GM12865 (cell line): ENCODE data around the gene NACC2.
"Not testable (repeated sequence)": the region's sequence is repeated elsewhere in the genome, so short reads cannot be mapped to it uniquely, and the experiment has no call there.

ENCODE experiments used
- DNase-seq: peaks from one replicate; pipeline ENCODE4 v3.0.0; 2010; ENCODE audit warnings: low read depth
- H3K4me3 ChIP-seq: 2 replicates; pipeline ENCODE4 v1.5.1; 2011; ENCODE audit warnings: mild to moderate bottlenecking, low read depth, low read length, control low read depth
- CTCF ChIP-seq: IDR thresholded peaks from 2 replicates; pipeline ENCODE4 v1.5.1; 2011; ENCODE audit warnings: low read length, control low read depth, low read depth, inconsistent platforms; ENCODE audit not compliant: insufficient read depth; ENCODE audit errors: missing control alignments

NACC2 gene

DNA sequence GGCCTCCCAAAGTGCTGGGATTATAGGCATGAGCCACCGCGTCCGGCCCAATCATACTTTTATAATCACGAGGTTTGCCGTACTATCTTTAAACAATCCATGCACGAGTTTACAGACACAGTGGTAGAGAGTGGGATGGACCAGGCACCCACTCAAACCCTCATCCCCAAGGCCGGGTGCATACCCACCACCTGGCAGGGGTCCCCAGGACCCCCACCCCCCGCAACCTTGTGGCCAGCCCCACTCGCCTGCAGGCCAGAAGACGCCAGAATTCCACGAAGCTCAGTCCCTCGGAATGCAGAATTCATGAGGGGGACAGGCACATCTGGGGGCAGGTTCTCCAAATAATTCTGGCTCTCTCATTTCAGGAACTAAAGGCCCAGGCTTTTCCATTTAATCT, 17.1 kb downstream of the NACC2 start:
- no peak for DNase-seq
- H3K4me3 ChIP-seq, result no peak overlapping the region
- no peak for TF ChIP-seq CTCF

DNA sequence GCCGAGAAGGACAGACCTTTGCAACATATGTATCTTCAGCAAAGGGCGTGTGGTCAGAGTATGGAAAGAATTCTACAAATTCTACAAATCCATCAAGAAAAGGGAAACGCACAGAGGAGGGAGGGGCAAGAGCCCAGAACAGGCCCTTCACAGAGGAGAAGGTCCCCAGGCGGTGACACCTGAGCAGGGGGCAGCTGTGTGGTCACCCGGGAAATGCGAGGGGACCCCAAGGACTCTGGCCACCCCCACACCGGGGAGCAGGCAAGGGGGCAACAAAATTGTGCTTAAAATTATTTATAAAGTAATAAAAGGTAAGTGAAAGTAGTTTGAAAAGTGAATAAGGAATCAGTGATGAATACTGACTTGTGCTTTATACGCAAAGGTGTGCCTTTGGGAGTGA, 17.6 kb downstream of the NACC2 start:
- DNase-seq, result no peak
- H3K4me3 ChIP-seq, result no peak overlapping the region
- TF ChIP-seq CTCF, result no peak

DNA sequence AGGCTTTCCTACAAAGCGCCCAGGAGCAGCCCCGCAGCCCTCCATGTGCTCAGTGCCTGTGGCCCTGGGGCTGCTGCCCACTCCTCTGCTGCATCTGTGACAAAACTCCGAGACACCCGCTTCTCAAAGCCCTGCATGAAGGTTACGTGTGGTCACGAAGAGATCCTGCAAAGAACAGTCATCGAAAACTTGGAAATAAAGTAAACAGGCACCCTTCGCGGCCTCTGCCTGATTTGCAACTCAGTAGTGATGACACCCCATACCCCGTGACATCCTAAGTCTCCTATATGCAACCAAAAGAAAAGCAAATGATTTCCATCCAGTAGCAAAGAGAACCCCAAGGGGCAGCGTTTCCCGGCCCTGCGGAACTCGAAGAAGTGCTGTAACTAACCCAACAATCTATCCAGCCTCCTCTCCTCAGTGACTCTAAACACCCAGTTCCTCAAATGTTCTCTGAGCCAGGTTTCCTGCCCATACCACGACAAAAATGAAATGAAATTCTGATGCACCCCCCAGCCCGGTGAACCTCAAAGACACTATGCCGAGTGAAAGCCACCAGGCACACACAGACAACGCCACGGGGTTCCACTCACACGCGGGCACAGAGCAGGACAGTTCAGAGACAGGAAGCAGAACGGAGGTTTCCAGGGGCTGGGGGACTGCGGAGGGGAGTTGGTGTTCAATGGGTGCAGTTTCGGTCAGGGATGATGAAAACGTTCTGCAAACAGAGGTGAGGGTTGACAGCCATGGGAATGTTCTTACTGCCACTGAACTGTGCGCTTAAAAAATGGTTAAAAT, 19.0 kb downstream of the NACC2 start:
- no peak overlapping the region for H3K4me3 ChIP-seq
- no peak for DNase-seq
- TF ChIP-seq CTCF, result no peak

- H3K4me3 ChIP-seq, result no peak overlapping the region
- no peak for DNase-seq
- TF ChIP-seq CTCF, result no peak
Measured at GRCh38 chr9:136075134-136075841, 19.8 kb downstream of the NACC2 start.

- no peak for DNase-seq
- no peak for TF ChIP-seq CTCF
- no peak overlapping the region for H3K4me3 ChIP-seq
Measured at GRCh38 chr9:136074706-136075105, 20.4 kb downstream of the NACC2 start.

DNA sequence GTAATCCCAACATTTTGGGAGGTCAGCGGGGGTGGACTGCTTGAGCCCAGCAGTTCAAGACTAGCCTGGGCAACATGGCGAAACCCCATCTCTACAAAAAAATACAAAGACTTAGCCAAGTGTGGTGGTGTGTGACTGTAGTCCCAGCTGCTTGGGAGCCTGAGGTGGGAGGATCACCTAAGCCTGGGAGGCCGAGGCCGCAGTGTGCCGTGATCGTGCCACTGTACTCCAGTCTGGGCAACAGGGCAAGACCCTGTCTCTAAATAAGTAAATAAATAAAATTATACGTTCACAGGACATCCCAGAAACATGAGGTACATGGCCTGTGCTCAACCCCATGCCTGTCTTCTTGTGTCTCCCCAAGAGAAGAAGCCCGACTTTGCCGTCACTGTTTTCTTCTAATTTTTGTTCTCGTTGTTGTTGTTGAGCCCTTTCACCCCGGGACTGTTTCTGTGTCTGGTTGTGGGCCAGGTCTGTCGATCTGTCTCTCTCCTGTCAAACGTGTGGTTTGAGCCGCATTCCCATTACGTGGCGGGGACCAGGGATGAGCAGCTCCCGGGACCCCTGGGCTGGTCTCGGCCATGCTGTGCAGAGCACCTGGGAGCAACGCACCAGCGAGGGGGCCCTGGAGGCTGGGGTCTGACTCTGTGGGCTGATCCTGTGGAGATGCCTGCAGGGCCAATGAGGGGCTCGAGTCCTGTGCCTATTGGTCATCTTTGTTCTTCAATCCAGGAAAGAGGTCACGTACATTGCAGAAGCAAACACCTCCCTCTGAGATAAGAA, 32.2 kb downstream of the NACC2 start:
- DNase-seq, result no peak
- TF ChIP-seq CTCF, result no peak
- no peak overlapping the region for H3K4me3 ChIP-seq

DNA sequence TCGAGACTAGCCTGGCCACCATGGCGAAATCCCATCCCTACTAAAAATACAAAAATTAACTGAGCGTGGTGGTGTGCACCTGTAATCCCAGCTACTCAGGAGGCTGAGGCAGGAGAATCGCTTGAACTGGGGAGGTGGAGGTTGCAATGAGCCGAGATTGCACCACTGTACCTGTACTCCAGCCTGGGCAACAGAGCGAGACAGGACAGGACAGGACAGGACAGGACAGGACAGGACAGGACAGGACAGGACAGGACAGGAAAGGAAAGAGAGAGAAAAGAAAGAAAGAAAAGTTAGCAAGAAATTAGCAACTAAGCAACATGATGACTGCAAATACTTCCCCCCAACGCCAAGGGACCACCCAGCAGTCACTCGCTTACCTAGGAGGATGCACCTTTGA, 33.2 kb downstream of the NACC2 start:
- H3K4me3 ChIP-seq, DNase-seq: not testable (repeated sequence)
